Measurements from ENCODE around the gene KRT6C.

DNA sequence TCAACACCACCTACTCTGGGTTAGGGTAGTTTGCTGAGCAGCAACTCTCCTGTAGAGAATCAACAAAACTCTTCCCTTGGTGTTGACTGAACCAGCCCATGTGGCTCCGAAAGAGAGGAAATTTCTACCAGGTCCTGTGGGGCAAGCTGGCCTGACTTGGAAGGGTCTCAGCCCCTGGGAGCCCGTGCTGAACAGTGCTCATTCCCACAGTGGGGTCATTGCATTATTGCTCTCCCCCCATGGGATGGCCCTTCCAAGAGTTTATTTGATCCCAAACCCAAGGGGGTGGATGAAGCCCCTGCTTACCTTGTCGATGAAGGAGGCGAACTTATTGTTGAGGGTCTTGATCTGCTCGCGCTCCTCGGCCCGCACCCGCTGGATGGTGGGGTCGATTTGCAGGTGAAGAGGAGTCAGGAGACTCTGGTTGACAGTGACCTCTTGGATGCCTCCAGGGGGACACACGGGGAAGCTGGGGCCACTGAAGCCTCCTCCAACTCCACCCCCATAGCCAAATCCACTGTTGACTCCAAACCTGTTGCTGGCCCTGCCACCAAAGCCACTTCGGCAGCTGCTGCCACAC, 40.0 kb downstream of the KRT6C start:
- TF ChIP-seq, protein P1, sequence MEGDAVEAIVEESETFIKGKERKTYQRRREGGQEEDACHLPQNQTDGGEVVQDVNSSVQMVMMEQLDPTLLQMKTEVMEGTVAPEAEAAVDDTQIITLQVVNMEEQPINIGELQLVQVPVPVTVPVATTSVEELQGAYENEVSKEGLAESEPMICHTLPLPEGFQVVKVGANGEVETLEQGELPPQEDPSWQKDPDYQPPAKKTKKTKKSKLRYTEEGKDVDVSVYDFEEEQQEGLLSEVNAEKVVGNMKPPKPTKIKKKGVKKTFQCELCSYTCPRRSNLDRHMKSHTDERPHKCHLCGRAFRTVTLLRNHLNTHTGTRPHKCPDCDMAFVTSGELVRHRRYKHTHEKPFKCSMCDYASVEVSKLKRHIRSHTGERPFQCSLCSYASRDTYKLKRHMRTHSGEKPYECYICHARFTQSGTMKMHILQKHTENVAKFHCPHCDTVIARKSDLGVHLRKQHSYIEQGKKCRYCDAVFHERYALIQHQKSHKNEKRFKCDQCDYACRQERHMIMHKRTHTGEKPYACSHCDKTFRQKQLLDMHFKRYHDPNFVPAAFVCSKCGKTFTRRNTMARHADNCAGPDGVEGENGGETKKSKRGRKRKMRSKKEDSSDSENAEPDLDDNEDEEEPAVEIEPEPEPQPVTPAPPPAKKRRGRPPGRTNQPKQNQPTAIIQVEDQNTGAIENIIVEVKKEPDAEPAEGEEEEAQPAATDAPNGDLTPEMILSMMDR (IDR thresholded peaks at IDR 0.05; ENCODE audit: poor library complexity) = no peak
- no peak for TF ChIP-seq EZH2 (IDR thresholded peaks at IDR 0.05; ENCODE audit: borderline replicate concordance)
